GM12878 (cell line): ENCODE measurements around the gene CCHCR1. TPM values are rescaled to one million over a fixed set of nuclear protein-coding genes. Genes with fewer than 3 reads are reported as not detected.
A peak's percentile ranks its signal among the peaks of the same experiment; 100 is the strongest.

Source experiments
- ATAC-seq: fragments of 200-7000 bp; cut with Tn5 transposase; 3 replicates; pipeline ENCODE4 v1.9.1; 2020; ENCODE audit warnings: mild to moderate bottlenecking, moderate library complexity
- BruUV-seq: library from RNA; stranded (reverse); fragments of 400-500 nt; replicated peaks from 2 replicates; lab custom pipeline; 2021; lab: Mats Ljungman, UMichigan
- CTCF ChIA-PET: fragments of 300-600 bp; sonication (Branson Sonifier 250); formaldehyde crosslinking; extraction: SDS; loops from one replicate; lab custom pipeline; 2021; ENCODE audit warnings: inconsistent platforms; lab: Yijun Ruan, JAX
- POLR2A ChIA-PET: fragments of 350-600 bp; formaldehyde crosslinking; extraction: SDS; loops from one replicate; lab custom pipeline; 2021; ENCODE audit warnings: inconsistent platforms; lab: Charles Lee
- RAD21 ChIA-PET: fragments of 300-600 bp; sonication (Branson Sonifier 250); formaldehyde crosslinking; loops from one replicate; lab custom pipeline; 2023; ENCODE audit warnings: antibody characterized with exemption; ENCODE audit not compliant: unreplicated experiment; lab: Charles Lee
- SMC1A ChIA-PET: fragments of 300-600 bp; sonication (Branson Sonifier 250); formaldehyde crosslinking; loops from one replicate; lab custom pipeline; 2023; ENCODE audit not compliant: unreplicated experiment, uncharacterized antibody; lab: Charles Lee
- DNase-seq: peaks from one replicate; pipeline ENCODE4 v3.0.0-alpha.2; 2011; ENCODE audit warnings: low read depth, low spot score
- FAIRE-seq: peaks from 3 replicates; lab custom pipeline; 2011; peaks lifted over from hg19 to GRCh38; lab: Jason Lieb, UNC
- H2AFZ ChIP-seq: 2 replicates; pipeline ENCODE4 v1.6.0; 2011; ENCODE audit warnings: low read depth, low read length, control low read depth; ENCODE audit not compliant: control insufficient read depth
- H3K27ac ChIP-seq: 2 replicates; pipeline ENCODE4 v1.5.1; 2011; ENCODE audit warnings: control low read depth; ENCODE audit not compliant: control insufficient read depth, insufficient read depth
- H3K27me3 ChIP-seq, 2 experiments: replicated peaks in 1 of 2; 2 replicates each; pipeline versions ENCODE4 v1.6.0 to v1.6.1; 2011; ENCODE audit warnings: low read length in 1 of 2; ENCODE audit not compliant: control insufficient read depth in 2 of 2, insufficient read depth in 2 of 2
- H3K36me3 ChIP-seq, 2 experiments: 2 replicates each; pipeline ENCODE4 v1.5.1; 2011; ENCODE audit warnings: low read length in 1 of 2; ENCODE audit not compliant: control insufficient read depth in 2 of 2, insufficient read depth in 2 of 2
- H3K4me1 ChIP-seq: 2 replicates; pipeline ENCODE4 v1.6.1; 2011; ENCODE audit warnings: mild to moderate bottlenecking, low read length, moderate library complexity, mixed read lengths; ENCODE audit not compliant: control insufficient read depth, insufficient read depth
- H3K4me2 ChIP-seq: 2 replicates; pipeline ENCODE4 v1.6.0; 2011; ENCODE audit warnings: control low read depth; ENCODE audit not compliant: control insufficient read depth, insufficient read depth
- H3K4me3 ChIP-seq: fragments of 200-600 bp; sonication (generic); 2 replicates; pipeline ENCODE4 v1.5.1; 2016
- H3K79me2 ChIP-seq: 2 replicates; pipeline ENCODE4 v1.6.0; 2011; ENCODE audit warnings: low read length; ENCODE audit not compliant: control insufficient read depth, insufficient read depth
- H3K9ac ChIP-seq: 2 replicates; pipeline ENCODE4 v1.8.0; 2011; ENCODE audit warnings: low read length, control low read depth, mixed read lengths; ENCODE audit not compliant: control insufficient read depth, insufficient read depth
- H3K9me3 ChIP-seq: replicated peaks from 3 replicates; pipeline ENCODE4 v1.5.1; 2011; ENCODE audit warnings: mild to moderate bottlenecking, low read length; ENCODE audit not compliant: control insufficient read depth, insufficient read depth
- H4K20me1 ChIP-seq: 2 replicates; pipeline ENCODE4 v1.6.0; 2011; ENCODE audit not compliant: control insufficient read depth, insufficient read depth
- BCL11A ChIP-seq: IDR thresholded peaks from 2 replicates; pipeline ENCODE4 v1.6.1; 2011; ENCODE audit warnings: low read depth, low read length
- BRCA1 ChIP-seq: IDR thresholded peaks from 2 replicates; pipeline ENCODE4 v1.6.1; 2011; ENCODE audit warnings: low read depth, low read length, improper control_type of control experiment
- DPF2 ChIP-seq: fragments of 450-650 bp; IDR thresholded peaks from 2 replicates; pipeline ENCODE4 v1.6.1; 2017; ENCODE audit warnings: mild to moderate bottlenecking
- E2F8 ChIP-seq: fragments of 450-650 bp; IDR thresholded peaks from 2 replicates; pipeline ENCODE4 v1.6.1; 2018; ENCODE audit warnings: mild to moderate bottlenecking, low read depth, moderate library complexity; ENCODE audit not compliant: partially characterized antibody
- EED ChIP-seq: sonication (generic); IDR thresholded peaks from 2 replicates; pipeline ENCODE4 v1.6.1; 2016; ENCODE audit warnings: antibody characterized with exemption, low read depth
- EZH2 ChIP-seq: IDR thresholded peaks from 2 replicates; pipeline ENCODE4 v1.6.1; 2012; ENCODE audit warnings: low read depth, mild to moderate bottlenecking, control low read depth, inconsistent platforms, low read length, borderline replicate concordance; ENCODE audit not compliant: control insufficient read depth
- RAD21 ChIP-seq: IDR thresholded peaks from 2 replicates; pipeline ENCODE4 v1.6.1; 2011; ENCODE audit warnings: mild to moderate bottlenecking, low read depth, low read length, moderate library complexity; ENCODE audit not compliant: insufficient read depth
- RAD51 ChIP-seq: fragments of 450-650 bp; IDR thresholded peaks from 2 replicates; pipeline ENCODE4 v1.6.1; 2016; ENCODE audit warnings: moderate library complexity, mild to moderate bottlenecking, inconsistent platforms
- RCOR1 ChIP-seq: conservative IDR thresholded peaks from 2 replicates; pipeline ENCODE4 v1.6.1; 2012; ENCODE audit warnings: low read depth, low read length, improper control_type of control experiment
- SIN3A ChIP-seq: IDR thresholded peaks from 2 replicates; pipeline ENCODE4 v1.6.1; 2012; ENCODE audit warnings: low read depth, low read length, improper control_type of control experiment
- SUZ12 ChIP-seq: fragments of 200-600 bp; sonication (generic); IDR thresholded peaks from one replicate; pipeline ENCODE4 v1.6.1; 2018; ENCODE audit warnings: antibody characterized with exemption, mild to moderate bottlenecking; ENCODE audit not compliant: unreplicated experiment
- TAF1 ChIP-seq: IDR thresholded peaks from 2 replicates; pipeline ENCODE4 v1.6.1; 2011; ENCODE audit warnings: mild to moderate bottlenecking, low read depth, low read length, borderline replicate concordance
- ZNF24 ChIP-seq: fragments of 450-650 bp; IDR thresholded peaks from 2 replicates; pipeline ENCODE4 v1.6.1; 2017; ENCODE audit warnings: antibody characterized with exemption, mild to moderate bottlenecking
- WGBS: methylation state at CpG from one replicate; pipeline ENCODE4 v1.1.6; 2016; ENCODE audit warnings: low lambda C conversion rate; ENCODE audit not compliant: insufficient replicate concordance, insufficient coverage; ENCODE audit errors: missing lambda C conversion rate; 5-methylcytosine and 5-hydroxymethylcytosine counted together
- in situ Hi-C: fragments of 300-500 bp; cut with MboI; formaldehyde crosslinking; loops from 9 replicates; pipeline ENCODE4 v1.14.3; 2018; ENCODE audit warnings: mixed read lengths
- intact Hi-C: fragments of 100-400 bp; cut with micrococcal nuclease; formaldehyde crosslinking; loops from one replicate; pipeline ENCODE4 v1.14.2; 2022; ENCODE audit not compliant: unreplicated experiment
- polyA plus RNA-seq, 11 experiments: library from polyadenylated mRNA; depleted of rRNA in 4 of 11; unstranded in 6 of 11; stranded (reverse) in 5 of 11; fragments of >200 nt; fragmentation: Nextera tagmentation in 4 of 11; fragmentation: Illumina TruSeq in 1 of 11; extraction: Ambion mirVana in 4 of 11; extraction: Trizol in 1 of 11; gene quantifications; 1 replicate in 1 of 11; 2 replicates in 10 of 11; pipeline versions ENCODE4 v1.2.1 to v1.2.3, GENCODE V29; 2011 to 2016; ENCODE audit warnings: inconsistent platforms in 2 of 11, missing spikeins in 2 of 11, low read depth in 1 of 11
- total RNA-seq, 4 experiments: library from RNA; depleted of rRNA in 3 of 4; stranded (reverse); fragments of >200 nt in 3 of 4; fragmentation: Illumina TruSeq in 1 of 4; extraction: Trizol in 1 of 4; gene quantifications; 2 replicates each; pipeline versions ENCODE4 v1.2.1 to v1.2.3, GENCODE V29; 2013 to 2021

The CCHCR1 gene
- total and polyA plus RNA-seq, 10 of the 15 experiments (the other 5 are each of a cell fraction or from before 2014, with no cell fraction given), result 1.0 to 35.2 (median 24.7) TPM

DNA sequence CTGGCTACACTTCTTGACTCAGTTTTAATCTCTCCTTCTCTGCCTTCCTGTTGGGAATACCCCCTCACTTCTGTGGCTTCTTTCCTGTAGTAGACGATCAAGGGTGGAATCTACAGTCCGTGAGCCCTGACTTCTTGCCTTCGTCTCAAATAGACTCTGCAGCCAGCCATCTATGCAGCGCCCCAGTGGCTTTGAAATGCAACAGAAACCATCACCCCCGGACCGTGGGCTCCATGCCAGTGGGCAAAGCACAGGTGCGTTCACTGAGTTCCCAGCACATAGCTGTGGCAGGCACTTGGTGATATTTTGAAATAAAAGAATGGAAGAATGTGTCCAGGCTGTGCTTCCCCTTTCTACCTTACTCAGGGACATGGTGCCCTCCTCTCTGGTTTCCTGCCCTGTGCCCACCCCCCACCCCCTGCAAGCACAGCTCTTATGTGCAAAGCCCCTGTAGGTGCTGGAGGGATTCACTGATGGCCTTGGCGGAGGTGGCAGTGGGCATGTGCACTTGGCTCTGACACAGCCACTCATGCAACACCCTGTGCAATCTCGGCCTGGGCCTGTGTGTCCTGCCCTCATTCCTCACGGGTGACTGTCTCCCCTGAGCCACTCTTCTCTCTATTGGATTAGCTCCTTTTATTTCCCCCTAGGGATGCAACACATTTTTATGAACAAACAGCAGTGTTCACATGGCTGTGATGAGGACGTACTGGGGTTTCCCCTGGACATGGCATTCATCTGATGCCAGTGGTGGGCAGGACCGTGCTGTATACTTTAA is 31.8 kb downstream of the CCHCR1 start:
- H3K4me3 ChIP-seq, result no peak overlapping the region
- in situ Hi-C loops, result no loop called here

More for the DNA sequence above, 31.8 kb downstream of the CCHCR1 start:
- Histone ChIP-seq H3K79me2 (no peaks in the 10 kb centered on the region), H3K27me3 (no peaks in the 10 kb centered on the region; a peak in 4 of 4 replicates), H3K4me2 (no peak overlapping the region), H4K20me1 (no peaks in the 10 kb centered on the region), H3K36me3 (no peaks in the 10 kb centered on the region), H3K4me1 (no peaks in the 10 kb centered on the region; the same call in 1 of the 2 replicates), H2AFZ (no peak overlapping the region), H3K9me3 (no peaks in the 10 kb centered on the region), H3K9ac (no peak overlapping the region), H3K27ac (no peak overlapping the region)
- ChIA-PET POLR2A (interaction anchor here (0.6 to 1.2 kb wide), 2 partner anchors 34 to 269 kb away, joined by 4 to 7 read pairs; no protein-coding TSS in a partner anchor), RAD21 (interaction anchor here (0.7 to 2.3 kb wide), 3 partner anchors 11 to 239 kb away, joined by 3 to 8 read pairs (median 3); no protein-coding TSS in a partner anchor), CTCF (interaction anchor here (0.5 to 22.9 kb wide), 7 partner anchors 12 to 642 kb away, joined by 3 to 326 read pairs (median 8); no protein-coding TSS in a partner anchor), SMC1A (interaction anchor here (1.2 to 1.9 kb wide), 3 partner anchors 10 to 68 kb away, joined by 3 to 5 read pairs (median 5); no protein-coding TSS in a partner anchor)
- TF ChIP-seq DPF2 (no peak), E2F8 (no peak), EED (no peak), RAD21 (no peak), TAF1 (no peak), SUZ12 (no peak), ZNF24 (no peak), EZH2 (no peak), RCOR1 (no peak), SIN3A (no peak), RAD51 (no peak), BCL11A (no peak), BRCA1 (no peak)
- DNase-seq, result no peak
- peak; percentile 9; the same call in 1 of the 3 replicates for ATAC-seq
- FAIRE-seq, result no peak
- 11% methylated on average over 12 of the region's 12 CpGs for WGBS
- intact Hi-C loops, result no loop called here
- no TSS peak for BruUV-seq
